GM04503 (cell line): ENCODE data around the gene ZNF729.
"Not testable (repeated sequence)": the region's sequence is repeated elsewhere in the genome, so short reads cannot be mapped to it uniquely, and the experiment has no call there.

Experiments
- DNase-seq: peaks from one replicate; pipeline ENCODE4 v3.0.0-alpha.2; 2012; ENCODE audit warnings: low read depth

ZNF729 gene

DNA sequence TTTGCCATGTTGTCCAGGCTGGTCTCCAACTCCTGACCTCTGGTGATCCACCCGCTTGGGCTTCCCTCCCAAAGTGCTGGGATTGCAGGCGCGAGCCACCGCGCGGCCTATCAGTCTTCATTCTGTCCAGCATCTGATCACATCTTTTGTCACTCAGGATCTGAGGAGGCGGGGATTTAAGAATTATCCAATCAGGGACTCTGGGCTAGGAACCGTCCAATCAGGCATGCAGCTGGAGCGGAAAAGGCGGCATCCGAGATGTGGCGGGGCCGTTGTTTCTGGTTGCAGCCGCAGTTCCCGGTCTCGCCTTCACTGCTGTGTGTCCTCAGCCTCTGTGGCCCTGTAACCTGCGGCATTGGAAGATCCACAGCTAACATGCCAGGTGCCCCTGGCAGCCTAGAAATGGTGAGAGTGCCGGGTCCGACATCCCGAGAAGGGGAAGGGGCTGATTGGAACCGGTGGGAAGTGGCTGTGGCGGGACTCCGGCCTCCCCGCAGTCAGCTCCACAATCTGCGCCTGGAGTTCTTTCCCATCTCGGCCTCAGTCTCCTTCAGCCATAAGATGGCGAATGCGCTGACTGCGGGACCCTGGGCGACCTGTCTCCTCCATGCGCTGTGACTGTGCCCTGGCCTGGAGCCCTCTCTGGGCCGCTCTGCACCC, at the start of gene ZNF729:
Gene ZNF729 (plus strand): TSS at position 291 of the 660 bp plus-strand sequence. CDS start 85 bp downstream, at position 376.
- no peak for DNase-seq

DNA sequence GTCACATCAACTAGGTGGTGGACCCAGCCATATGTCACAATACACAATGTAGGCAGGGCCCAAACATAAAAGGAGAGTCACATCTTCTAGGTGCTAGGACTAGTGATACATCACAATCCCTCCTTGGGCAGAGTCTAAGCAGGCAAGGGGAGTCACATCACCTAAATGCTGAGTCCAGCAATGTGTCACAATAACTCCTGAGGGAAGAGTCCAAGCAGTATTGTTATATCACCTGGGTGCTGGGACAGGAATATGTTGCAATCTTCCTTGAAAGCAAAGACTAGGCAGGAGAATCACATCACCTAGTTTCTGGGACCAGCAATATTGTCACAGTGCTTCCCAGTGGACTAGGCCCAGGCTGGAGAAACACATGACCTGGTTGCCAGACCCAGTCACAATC, 29.4 kb upstream of the ZNF729 start:
- no peak for DNase-seq

DNA sequence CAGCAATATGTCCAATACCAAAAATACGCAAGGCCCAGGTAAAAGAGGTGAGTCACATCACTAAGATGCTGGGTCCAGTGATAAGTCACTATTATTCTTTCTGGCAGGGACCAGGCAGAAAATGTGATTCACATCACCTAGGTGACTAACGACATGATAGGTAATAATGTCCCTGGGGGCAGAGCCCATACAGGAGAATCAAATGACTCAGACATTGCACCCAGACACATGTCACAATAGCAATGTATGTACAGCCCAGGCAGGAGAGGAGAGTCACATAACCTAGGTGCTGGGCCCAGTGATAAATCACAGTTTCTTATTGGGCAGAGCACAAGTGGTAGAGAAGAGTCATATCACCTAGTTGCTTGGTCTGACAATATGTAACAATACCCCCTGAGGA, 28.9 kb upstream of the ZNF729 start:
- no peak for DNase-seq

DNA sequence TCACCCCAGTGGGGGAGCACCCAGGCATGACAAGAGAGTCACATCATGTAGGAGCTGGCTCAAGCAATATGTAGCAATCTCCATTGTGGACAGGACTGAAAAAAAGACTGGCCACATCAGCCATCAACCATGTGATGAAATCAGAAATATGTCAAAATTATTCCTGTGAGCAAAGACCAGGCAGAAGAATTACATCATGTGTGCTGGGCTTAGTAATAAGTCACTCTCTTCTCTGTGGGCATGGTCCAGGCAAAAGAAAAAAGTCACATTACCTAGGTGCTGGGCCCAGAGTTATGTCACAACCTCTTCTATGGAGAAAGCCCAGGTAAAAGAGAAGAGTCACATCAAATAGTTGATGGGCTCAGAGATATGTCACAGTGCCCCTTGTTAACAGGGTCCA, 28.3 kb upstream of the ZNF729 start:
- no peak for DNase-seq

DNA sequence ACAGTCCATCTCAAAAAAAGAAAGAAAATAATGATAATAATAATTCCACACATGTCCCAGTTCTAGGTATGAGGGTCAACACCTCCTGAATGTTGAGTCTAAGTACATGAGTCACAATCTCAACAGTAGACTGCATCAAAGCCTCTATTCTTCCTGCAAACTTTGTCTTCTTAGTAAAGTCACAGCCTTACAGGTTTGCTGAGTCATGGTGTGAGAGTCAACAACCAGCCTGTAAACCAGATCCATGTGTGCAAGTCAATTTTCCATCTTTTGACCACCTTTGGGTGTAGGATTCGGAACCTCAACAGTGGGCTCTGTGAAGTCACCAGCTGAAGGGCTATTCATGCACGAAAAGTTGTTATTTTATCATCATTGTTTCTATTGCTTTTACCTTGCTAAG, 25.7 kb upstream of the ZNF729 start:
- DNase-seq, result no peak

DNA sequence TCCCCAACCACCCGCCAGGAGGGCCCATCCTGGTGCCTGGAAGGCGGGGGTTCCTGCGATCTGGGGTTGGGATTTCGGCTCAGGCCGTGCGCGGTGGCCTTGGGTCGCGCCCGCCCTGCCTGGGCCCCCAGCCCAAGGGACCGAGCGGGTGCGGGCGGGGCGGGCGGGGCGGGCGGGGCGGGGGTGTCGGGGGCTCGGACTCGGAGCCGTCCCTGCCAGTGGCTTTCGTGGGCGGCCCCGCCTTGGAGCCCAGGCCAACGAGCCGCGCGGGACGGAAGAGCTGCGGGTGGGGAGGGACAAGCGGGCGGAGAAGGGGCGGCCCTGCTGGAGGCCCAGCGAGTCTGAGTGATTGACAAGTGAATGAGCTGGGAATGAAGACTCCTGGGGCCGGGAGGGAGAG, 24.6 kb upstream of the ZNF729 start:
- no peak for DNase-seq

DNA sequence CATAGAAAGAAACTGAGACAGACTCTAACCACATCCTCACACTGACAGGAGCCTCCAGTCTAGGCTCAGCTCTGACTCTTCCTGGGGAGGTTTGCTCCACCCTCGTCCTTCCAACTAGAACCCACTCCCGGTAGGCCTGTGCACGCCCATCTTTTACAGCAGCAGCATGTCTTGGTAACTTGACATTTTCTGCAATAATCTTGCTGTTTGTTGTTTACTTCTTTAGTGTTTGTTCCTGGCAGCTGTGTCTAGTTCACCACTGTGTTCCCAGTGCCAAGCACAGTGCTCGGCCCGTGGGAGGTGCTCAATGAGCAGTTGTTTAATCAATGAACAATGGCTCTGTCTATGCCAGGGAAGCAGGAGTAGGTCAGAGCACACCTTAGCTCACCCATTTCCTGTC, 23.1 kb upstream of the ZNF729 start:
- no peak for DNase-seq

DNA sequence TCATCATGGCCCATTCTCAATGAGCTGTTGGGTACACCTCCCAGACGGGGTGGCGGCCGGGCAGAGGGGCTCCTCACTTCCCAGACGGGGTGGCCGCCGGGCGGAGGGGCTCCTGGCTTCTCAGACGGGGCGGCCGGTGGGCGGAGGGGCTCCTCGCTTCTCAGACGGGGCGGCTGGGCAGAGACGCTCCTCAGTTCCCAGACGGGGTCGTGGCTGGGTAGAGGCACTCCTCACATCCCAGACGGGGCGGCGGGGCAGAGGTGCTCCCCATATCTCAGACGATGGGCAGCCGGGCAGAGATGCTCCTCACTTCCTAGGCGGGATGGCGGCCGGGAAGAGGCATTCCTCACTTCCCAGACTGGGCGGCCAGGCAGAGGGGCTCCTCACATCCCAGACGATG, 35.3 kb downstream of the ZNF729 start:
- not testable (repeated sequence) for DNase-seq

DNA sequence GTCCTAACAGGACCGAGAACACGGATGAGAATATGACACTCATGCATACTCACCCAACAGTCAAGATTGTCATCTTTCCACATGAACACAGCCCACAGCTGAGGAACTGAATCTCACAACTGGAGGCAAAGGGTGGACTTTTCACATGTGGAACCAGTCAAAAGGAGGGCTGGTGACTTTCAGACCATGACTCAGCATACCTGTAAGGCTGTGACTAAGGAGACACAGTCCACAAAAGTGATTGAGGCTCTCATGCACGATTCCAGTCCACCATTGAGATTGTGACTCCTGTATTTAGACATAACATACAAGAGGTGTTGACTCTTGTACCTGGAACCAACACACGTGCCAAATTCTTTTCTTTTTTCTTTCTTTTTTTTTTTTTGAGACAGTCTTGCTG, 40.0 kb downstream of the ZNF729 start:
- no peak for DNase-seq

DNA sequence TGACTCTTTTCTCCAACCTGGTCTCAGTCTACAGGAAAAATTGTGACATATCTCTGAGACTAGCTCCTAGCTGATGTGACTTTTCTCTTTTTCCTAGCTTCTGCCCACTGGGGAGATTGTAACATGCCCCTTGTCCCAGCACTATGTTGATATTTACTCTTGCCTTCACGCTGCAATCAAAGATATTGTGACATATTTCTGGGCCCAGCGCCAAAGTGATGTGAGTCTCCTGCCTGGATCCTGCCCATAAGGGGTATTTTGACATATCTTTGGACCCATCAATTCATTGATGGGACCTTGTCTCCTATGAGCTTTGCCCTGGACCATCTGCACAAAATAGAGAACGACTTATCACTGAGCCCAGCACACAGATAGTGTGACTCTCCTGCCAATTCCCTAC, 41.1 kb downstream of the ZNF729 start:
- DNase-seq, result no peak

DNA sequence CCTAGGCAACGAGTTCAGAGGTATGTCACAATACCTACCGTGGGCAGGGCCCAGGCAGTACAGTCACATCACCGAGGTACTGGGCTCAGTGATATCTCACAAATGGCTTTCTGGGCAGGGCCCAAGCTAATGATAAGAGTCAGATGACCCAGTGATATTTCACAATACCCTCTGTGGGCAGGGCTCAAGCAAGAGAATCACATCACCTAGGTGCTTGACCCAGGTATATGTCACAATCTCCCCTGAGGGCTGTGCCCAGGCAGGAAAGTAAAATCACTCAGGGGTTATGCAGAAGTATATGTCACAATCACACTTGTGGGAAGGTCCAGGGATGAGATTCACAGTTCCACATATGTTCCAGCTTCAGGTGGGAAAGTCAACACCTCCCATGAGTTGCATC, 45.3 kb downstream of the ZNF729 start:
- no peak for DNase-seq

DNA sequence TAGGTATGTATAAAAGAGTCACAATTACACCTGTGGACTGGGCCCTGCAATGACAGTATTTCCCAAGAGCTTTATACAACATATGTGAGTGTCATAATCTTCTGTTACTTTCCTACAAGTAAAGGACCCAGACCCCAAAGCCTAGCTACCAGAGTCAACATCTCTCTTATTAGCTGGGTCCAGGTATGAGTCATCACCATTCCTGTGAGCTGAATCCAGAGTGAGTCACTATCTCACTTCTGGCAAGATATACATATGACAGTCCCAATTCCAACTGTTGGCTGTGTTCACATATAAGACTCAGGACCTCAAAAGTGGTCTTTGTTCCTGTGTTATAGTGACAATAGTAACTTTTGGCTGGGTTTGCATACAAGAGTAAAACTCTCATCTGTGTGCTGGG, 46.7 kb downstream of the ZNF729 start:
- DNase-seq, result no peak

DNA sequence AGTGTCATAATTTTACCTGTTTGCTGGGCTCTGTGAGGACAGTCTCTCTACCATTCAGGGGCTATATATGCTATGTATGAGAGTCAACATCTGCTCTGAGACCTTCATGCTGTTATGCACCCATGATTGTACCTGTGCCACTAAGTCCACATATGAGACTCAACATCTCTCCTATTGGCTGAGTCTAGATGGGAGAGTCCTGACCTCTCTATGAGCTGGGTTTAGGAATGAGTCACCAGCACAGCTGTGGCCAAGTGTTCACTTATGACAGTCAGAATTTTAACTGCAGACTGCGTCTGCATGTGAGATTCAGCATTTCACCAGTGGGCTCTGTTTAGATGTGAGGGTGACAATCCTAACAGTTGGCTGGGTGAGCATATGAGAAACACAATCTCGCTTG, 49.5 kb downstream of the ZNF729 start:
- DNase-seq, result no peak

DNA sequence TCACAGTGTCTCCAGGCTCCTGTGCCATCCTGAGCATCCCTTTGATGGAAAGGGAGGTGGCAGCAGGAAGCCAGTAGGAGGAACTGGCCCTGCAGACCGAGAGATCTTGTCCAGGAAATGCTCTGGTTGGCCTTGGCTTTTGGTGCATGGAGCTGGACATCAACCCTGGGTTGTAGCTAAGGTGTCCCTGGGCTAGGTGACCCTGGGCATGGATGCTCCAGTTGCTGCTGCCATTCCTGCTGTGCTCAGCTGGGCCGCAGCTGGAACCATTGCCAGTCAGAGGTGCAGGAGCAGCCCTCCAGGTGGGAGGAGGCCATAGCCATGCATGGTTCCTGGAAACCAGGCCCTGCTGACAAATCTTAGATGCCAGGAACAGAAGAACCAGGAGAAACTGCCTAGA, 68.4 kb downstream of the ZNF729 start:
- DNase-seq, result no peak
